SK-N-SH treated with all-trans-retinoic acid at 6 μM for 48 hours (cell line): ENCODE data around the gene TMEM131L.

Experiments
- BACH2 ChIP-seq: fragments of 250-450 bp; sonication (Bioruptor Pico); IDR thresholded peaks from 2 replicates; pipeline ENCODE4 v1.9.0; 2021; ENCODE audit warnings: mild to moderate bottlenecking, borderline replicate concordance
- GLIS3 ChIP-seq: fragments of 250-450 bp; sonication (Bioruptor Pico); IDR thresholded peaks from 2 replicates; pipeline ENCODE4 v1.5.0; 2020; ENCODE audit warnings: mild to moderate bottlenecking, moderate library complexity
- PATZ1 ChIP-seq: fragments of 250-450 bp; sonication (Bioruptor Pico); IDR thresholded peaks from 2 replicates; pipeline ENCODE4 v1.8.0; 2020; ENCODE audit warnings: mild to moderate bottlenecking, moderate library complexity, borderline replicate concordance
- ZC3H10 ChIP-seq: fragments of 250-450 bp; sonication (Bioruptor Pico); IDR thresholded peaks from 2 replicates; pipeline ENCODE4 v1.5.1; 2021; ENCODE audit warnings: mild to moderate bottlenecking, moderate library complexity
- ZFP3 ChIP-seq: fragments of 250-450 bp; sonication (Bioruptor Pico); IDR thresholded peaks from 2 replicates; pipeline ENCODE4 v1.5.0; 2020; ENCODE audit warnings: mild to moderate bottlenecking, moderate library complexity
- ZNF565 ChIP-seq: fragments of 450-650 bp; formaldehyde crosslinking; conservative IDR thresholded peaks from 2 replicates; pipeline ENCODE4 v1.5.0; 2020; ENCODE audit warnings: low read depth, mild to moderate bottlenecking, moderate library complexity
- ZNF8 ChIP-seq: fragments of 450-650 bp; formaldehyde crosslinking; IDR thresholded peaks from 2 replicates; pipeline ENCODE4 v1.5.0; 2020; ENCODE audit warnings: mild to moderate bottlenecking, moderate library complexity

- TF ChIP-seq ZFP3 (no peak), PATZ1 (CRISPR knock-in tag) (no peak; the same call in 1 of the 2 replicates), GLIS3 (CRISPR knock-in tag) (no peak), ZC3H10 (CRISPR knock-in tag) (no peak), ZNF565 (no peak), ZNF8 (CRISPR knock-in tag) (no peak), BACH2 (CRISPR knock-in tag) (no peak)
Observed at GRCh38 chr4:153684182-153684970, 218.2 kb downstream of the TMEM131L start, which contains the start of gene TLR2.
